HCT116 (cell line): Measurements from ENCODE around the gene ZNF32.

Experiments used
- CTCF ChIP-seq, 3 experiments: fragments of 200-600 bp in 1 of 3; sonication (generic) in 1 of 3; IDR thresholded peaks in 2 of 3; conservative IDR thresholded peaks in 1 of 3; 2 replicates each; pipeline ENCODE4 v1.5.1; 2012 to 2017; ENCODE audit warnings: low read depth in 2 of 3, low read length in 2 of 3, antibody characterized with exemption in 1 of 3, borderline replicate concordance in 1 of 3, control low read depth in 1 of 3, mild to moderate bottlenecking in 1 of 3, mixed read lengths in 1 of 3, mixed run types in 1 of 3, moderate library complexity in 1 of 3; ENCODE audit not compliant: insufficient read depth in 1 of 3
- EZH2 ChIP-seq: fragments of 200-600 bp; sonication (generic); IDR thresholded peaks from 2 replicates; pipeline ENCODE4 v1.6.1; 2017; ENCODE audit warnings: antibody characterized with exemption, mixed run types
- EZH2phosphoT487 ChIP-seq: fragments of 200-600 bp; IDR thresholded peaks from 2 replicates; pipeline ENCODE4 v1.6.1; 2018; ENCODE audit warnings: antibody characterized with exemption, borderline replicate concordance
- JUND ChIP-seq: IDR thresholded peaks from 2 replicates; pipeline ENCODE4 v1.6.1; 2012
- POLR2A ChIP-seq: IDR thresholded peaks from 2 replicates; pipeline ENCODE4 v1.7.0; 2011; ENCODE audit warnings: borderline replicate concordance; ENCODE audit not compliant: insufficient read depth, insufficient read length; ENCODE audit errors: extremely low read depth
- POLR2AphosphoS5 ChIP-seq: IDR thresholded peaks from 2 replicates; pipeline ENCODE4 v1.6.1; 2011; ENCODE audit warnings: mild to moderate bottlenecking, low read depth, low read length, moderate library complexity
- RAD21 ChIP-seq: IDR thresholded peaks from 2 replicates; pipeline ENCODE4 v1.6.1; 2012; ENCODE audit warnings: low read depth, mild to moderate bottlenecking
- ZFX ChIP-seq: fragments of 450-650 bp; IDR thresholded peaks from 2 replicates; pipeline ENCODE4 v1.6.1; 2017
- ZNF274 ChIP-seq: fragments of 200-500 bp; sonication (Bioruptor generic); IDR thresholded peaks from 2 replicates; pipeline ENCODE4 v1.6.1; 2014; ENCODE audit warnings: mild to moderate bottlenecking, low read depth, low read length, inconsistent platforms
- TF ChIP-seq, protein P1 (sequence below): IDR thresholded peaks from 2 replicates; pipeline ENCODE4 v1.6.1; 2012

DNA sequence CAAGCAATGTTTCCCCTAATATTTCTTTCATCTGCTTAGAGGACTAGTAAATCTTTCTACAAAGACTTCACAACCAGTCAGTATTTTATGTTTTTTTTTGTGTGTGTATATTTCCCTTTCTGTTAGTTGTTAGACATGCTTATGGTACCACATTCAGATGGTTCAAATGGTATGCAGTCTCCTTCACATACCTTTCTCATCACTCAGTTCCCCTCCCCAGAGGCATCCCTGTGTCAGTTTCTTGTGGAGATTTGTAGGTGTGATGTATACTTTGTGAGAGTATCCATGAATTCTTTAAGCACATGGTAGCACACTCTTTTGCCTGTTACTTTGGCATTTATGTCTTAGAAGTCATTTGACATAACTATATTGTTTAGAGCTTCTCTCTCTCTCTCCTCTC lies 38.0 kb downstream of the ZNF32 start:
- TF ChIP-seq POLR2AphosphoS5: no peak
- TF ChIP-seq POLR2A: no peak
- no peak for TF ChIP-seq ZFX
- TF ChIP-seq CTCF (IDR thresholded peaks at IDR 0.05 in 2 of 3, conservative IDR thresholded peaks at IDR 0.05 in 1 of 3; ENCODE audit: borderline replicate concordance in 1 of 3, insufficient read depth in 1 of 3, low read depth in 2 of 3, low read length in 2 of 3): no peak
- TF ChIP-seq RAD21: no peak
- TF ChIP-seq, protein P1, sequence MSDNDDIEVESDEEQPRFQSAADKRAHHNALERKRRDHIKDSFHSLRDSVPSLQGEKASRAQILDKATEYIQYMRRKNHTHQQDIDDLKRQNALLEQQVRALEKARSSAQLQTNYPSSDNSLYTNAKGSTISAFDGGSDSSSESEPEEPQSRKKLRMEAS: no peak
- no peak for TF ChIP-seq JUND
- no peak for TF ChIP-seq ZNF274
- TF ChIP-seq EZH2phosphoT487: no peak
- TF ChIP-seq EZH2: no peak
